ENCODE data around the gene ZC3HAV1L. TPM values are rescaled to one million over a fixed set of nuclear protein-coding genes. Genes with fewer than 3 reads are reported as not detected.

Gene ZC3HAV1L
- total and polyA plus RNA-seq, 10 of the 15 experiments (the other 5 are each of a cell fraction or from before 2014, with no cell fraction given), result 0.09 to 16.3 (median 4.9) TPM

- ChIA-PET SMC1A (ENCODE audit: uncharacterized antibody, unreplicated experiment) (interaction anchor here (1.4 to 1.9 kb wide), 2 partner anchors 10 kb away, joined by 3 to 4 read pairs; no protein-coding TSS in a partner anchor), POLR2A (no interaction called here), CTCF (interaction anchor here (2.3 kb wide), 1 partner anchor 10 kb away, joined by 12 read pairs; no protein-coding TSS in a partner anchor), RAD21 (ENCODE audit: unreplicated experiment) (no interaction called here)
- peaks cover 27 to 66% of the 10 kb centered on the region in 2 experiments for H3K36me3 ChIP-seq (ENCODE audit: control insufficient read depth in 2 of 2, insufficient read depth in 2 of 2, low read length in 1 of 2)
- 91% methylated on average over 5 of the region's 5 CpGs for WGBS (ENCODE audit: insufficient coverage, insufficient replicate concordance, low lambda C conversion rate, missing lambda C conversion rate)
- H3K4me3 ChIP-seq, result no peak overlapping the region
- peaks cover 2% of the 10 kb centered on the region for H3K79me2 ChIP-seq (ENCODE audit: control insufficient read depth, insufficient read depth, low read length)
- DNase-seq (ENCODE audit: low read depth, low spot score), result no peak
- H3K4me1 ChIP-seq (ENCODE audit: control insufficient read depth, insufficient read depth, low read length), result no peaks in the 10 kb centered on the region
- H3K27ac ChIP-seq (ENCODE audit: control insufficient read depth, insufficient read depth), result no peak overlapping the region
- no peak for ATAC-seq
- no peaks in the 10 kb centered on the region for H4K20me1 ChIP-seq (ENCODE audit: control insufficient read depth, insufficient read depth)
- H2AFZ ChIP-seq (ENCODE audit: control insufficient read depth, low read depth, low read length), result no peak overlapping the region
- peaks cover 9% of the 10 kb centered on the region; the same call in 2 of the 3 replicates for H3K9me3 ChIP-seq (replicated peaks; ENCODE audit: control insufficient read depth, insufficient read depth, low read length)
- no peaks in the 10 kb centered on the region for H3K27me3 ChIP-seq (replicated peaks in 1 of 2; ENCODE audit: control insufficient read depth in 2 of 2, insufficient read depth in 2 of 2, low read length in 1 of 2)
- no TSS peak for BruUV-seq (replicated peaks)
- TF ChIP-seq CHD4 (IDR thresholded peaks at IDR 0.05) (no peak), EED (IDR thresholded peaks at IDR 0.05; ENCODE audit: low read depth) (no peak), TARDBP (IDR thresholded peaks at IDR 0.05; ENCODE audit: borderline replicate concordance) (no peak), EP300 (IDR thresholded peaks at IDR 0.05; ENCODE audit: borderline replicate concordance in 1 of 2, control insufficient read depth in 1 of 2, low read depth in 2 of 2, low read length in 2 of 2) (no peak), HDAC6 (IDR thresholded peaks at IDR 0.05; ENCODE audit: unreplicated experiment) (no peak), SMAD5 (IDR thresholded peaks at IDR 0.05; ENCODE audit: low read depth) (no peak), CEBPB (IDR thresholded peaks at IDR 0.05; ENCODE audit: borderline replicate concordance in 1 of 2, low read depth in 2 of 2, low read length in 2 of 2) (no peak), PML (IDR thresholded peaks at IDR 0.05; ENCODE audit: low read length) (no peak), HSF1 (IDR thresholded peaks at IDR 0.05; ENCODE audit: low read depth, low read length) (no peak)
- TF ChIP-seq, protein P1, sequence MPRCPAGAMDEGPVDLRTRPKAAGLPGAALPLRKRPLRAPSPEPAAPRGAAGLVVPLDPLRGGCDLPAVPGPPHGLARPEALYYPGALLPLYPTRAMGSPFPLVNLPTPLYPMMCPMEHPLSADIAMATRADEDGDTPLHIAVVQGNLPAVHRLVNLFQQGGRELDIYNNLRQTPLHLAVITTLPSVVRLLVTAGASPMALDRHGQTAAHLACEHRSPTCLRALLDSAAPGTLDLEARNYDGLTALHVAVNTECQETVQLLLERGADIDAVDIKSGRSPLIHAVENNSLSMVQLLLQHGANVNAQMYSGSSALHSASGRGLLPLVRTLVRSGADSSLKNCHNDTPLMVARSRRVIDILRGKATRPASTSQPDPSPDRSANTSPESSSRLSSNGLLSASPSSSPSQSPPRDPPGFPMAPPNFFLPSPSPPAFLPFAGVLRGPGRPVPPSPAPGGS (IDR thresholded peaks at IDR 0.05; ENCODE audit: borderline replicate concordance, insufficient read depth, low read depth, low read length, poor library complexity, severe bottlenecking), result no peak
- FAIRE-seq, result no peak
- H3K4me2 ChIP-seq (ENCODE audit: control insufficient read depth, insufficient read depth), result no peak overlapping the region
- no peak overlapping the region for H3K9ac ChIP-seq (ENCODE audit: control insufficient read depth, insufficient read depth, low read length)
- intact Hi-C loops (cut with micrococcal nuclease; ENCODE audit: unreplicated experiment), result no loop called here
- in situ Hi-C loops (cut with MboI), result no loop called here
Observed at GRCh38 chr7:139084709-139085108, 48.9 kb upstream of the ZC3HAV1L start.
